WTC11 (cell line): Measurements from ENCODE around the gene KCNIP1.

Source experiments
- ATF2 ChIP-seq: sonication (generic); formaldehyde crosslinking; IDR thresholded peaks from 2 replicates; pipeline ENCODE4 v1.8.1; 2022; ENCODE audit warnings: low read depth, missing genetic modification reagents, borderline replicate concordance
- CREB1 ChIP-seq: sonication (generic); formaldehyde crosslinking; IDR thresholded peaks from 2 replicates; pipeline ENCODE4 v1.8.0; 2023; ENCODE audit warnings: mild to moderate bottlenecking, missing genetic modification reagents
- CREM ChIP-seq: sonication (generic); formaldehyde crosslinking; IDR thresholded peaks from 2 replicates; pipeline ENCODE4 v1.8.1; 2022; ENCODE audit warnings: mild to moderate bottlenecking, missing genetic modification reagents, moderate library complexity
- CTCF ChIP-seq: fragments of 200-600 bp; IDR thresholded peaks from 2 replicates; pipeline ENCODE4 v1.8.0; 2022; ENCODE audit warnings: antibody characterized with exemption
- GABPB1 ChIP-seq: sonication (generic); formaldehyde crosslinking; IDR thresholded peaks from 2 replicates; pipeline ENCODE4 v1.8.1; 2023; ENCODE audit warnings: mild to moderate bottlenecking, missing genetic modification reagents
- KAT7 ChIP-seq: sonication (generic); formaldehyde crosslinking; IDR thresholded peaks from 2 replicates; pipeline ENCODE4 v1.8.1; 2023; ENCODE audit warnings: missing genetic modification reagents, mild to moderate bottlenecking, borderline replicate concordance
- SOX15 ChIP-seq: fragments of 250-450 bp; sonication (Bioruptor Pico); IDR thresholded peaks from 2 replicates; pipeline ENCODE4 v1.9.0; 2021; ENCODE audit warnings: mild to moderate bottlenecking
- TF ChIP-seq, protein P1 (sequence below): sonication (generic); formaldehyde crosslinking; IDR thresholded peaks from 2 replicates; pipeline ENCODE4 v1.8.1; 2022; ENCODE audit warnings: mild to moderate bottlenecking, missing genetic modification reagents, moderate library complexity, borderline replicate concordance
- TF ChIP-seq, protein P2 (sequence below): sonication (generic); formaldehyde crosslinking; IDR thresholded peaks from 2 replicates; pipeline ENCODE4 v1.8.1; 2023; ENCODE audit warnings: mild to moderate bottlenecking, moderate library complexity, missing genetic modification reagents

GRCh38 chr5:170538696-170539586 is 35.1 kb downstream of the KCNIP1 start:
- TF ChIP-seq CTCF, result no peak
- TF ChIP-seq, protein P1, sequence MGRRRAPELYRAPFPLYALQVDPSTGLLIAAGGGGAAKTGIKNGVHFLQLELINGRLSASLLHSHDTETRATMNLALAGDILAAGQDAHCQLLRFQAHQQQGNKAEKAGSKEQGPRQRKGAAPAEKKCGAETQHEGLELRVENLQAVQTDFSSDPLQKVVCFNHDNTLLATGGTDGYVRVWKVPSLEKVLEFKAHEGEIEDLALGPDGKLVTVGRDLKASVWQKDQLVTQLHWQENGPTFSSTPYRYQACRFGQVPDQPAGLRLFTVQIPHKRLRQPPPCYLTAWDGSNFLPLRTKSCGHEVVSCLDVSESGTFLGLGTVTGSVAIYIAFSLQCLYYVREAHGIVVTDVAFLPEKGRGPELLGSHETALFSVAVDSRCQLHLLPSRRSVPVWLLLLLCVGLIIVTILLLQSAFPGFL, result no peak
- TF ChIP-seq CREB1 (CRISPR knock-in tag), result no peak
- TF ChIP-seq GABPB1, result no peak
- TF ChIP-seq KAT7 (CRISPR knock-in tag), result no peak
- TF ChIP-seq SOX15 (CRISPR knock-in tag), result no peak
- TF ChIP-seq, protein P2, sequence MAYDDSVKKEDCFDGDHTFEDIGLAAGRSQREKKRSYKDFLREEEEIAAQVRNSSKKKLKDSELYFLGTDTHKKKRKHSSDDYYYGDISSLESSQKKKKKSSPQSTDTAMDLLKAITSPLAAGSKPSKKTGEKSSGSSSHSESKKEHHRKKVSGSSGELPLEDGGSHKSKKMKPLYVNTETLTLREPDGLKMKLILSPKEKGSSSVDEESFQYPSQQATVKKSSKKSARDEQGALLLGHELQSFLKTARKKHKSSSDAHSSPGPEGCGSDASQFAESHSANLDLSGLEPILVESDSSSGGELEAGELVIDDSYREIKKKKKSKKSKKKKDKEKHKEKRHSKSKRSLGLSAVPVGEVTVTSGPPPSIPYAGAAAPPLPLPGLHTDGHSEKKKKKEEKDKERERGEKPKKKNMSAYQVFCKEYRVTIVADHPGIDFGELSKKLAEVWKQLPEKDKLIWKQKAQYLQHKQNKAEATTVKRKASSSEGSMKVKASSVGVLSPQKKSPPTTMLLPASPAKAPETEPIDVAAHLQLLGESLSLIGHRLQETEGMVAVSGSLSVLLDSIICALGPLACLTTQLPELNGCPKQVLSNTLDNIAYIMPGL (CRISPR knock-in tag), result no peak
- no peak for TF ChIP-seq ATF2 (CRISPR knock-in tag)
- no peak for TF ChIP-seq CREM (CRISPR knock-in tag)
